Keratinocyte (primary cell): ENCODE results near the gene FAF1. TPM values are rescaled to one million over a fixed set of nuclear protein-coding genes. Genes with fewer than 3 reads are reported as not detected.

Experiments used
- DNase-seq: peaks from one replicate; pipeline ENCODE4 v3.0.0-alpha.2; 2011; ENCODE audit warnings: low read depth, missing footprints, low spot score
- FAIRE-seq: peaks from 2 replicates; lab custom pipeline; 2011; peaks lifted over from hg19 to GRCh38; lab: Jason Lieb, UNC
- H2AFZ ChIP-seq: 2 replicates; pipeline ENCODE4 v1.6.0; 2012; ENCODE audit warnings: low read length, control low read depth, inconsistent platforms; ENCODE audit not compliant: control insufficient read depth
- H3K27ac ChIP-seq: 2 replicates; pipeline ENCODE4 v1.5.1; 2011; ENCODE audit warnings: low read length; ENCODE audit not compliant: control insufficient read depth, insufficient read depth
- H3K27me3 ChIP-seq: 3 replicates; pipeline ENCODE4 v1.6.0; 2011; ENCODE audit warnings: low read length; ENCODE audit not compliant: control insufficient read depth, insufficient read depth; ENCODE audit errors: extremely low read depth
- H3K36me3 ChIP-seq, 2 experiments: 2 replicates in 1 of 2; 3 replicates in 1 of 2; pipeline ENCODE4 v1.5.1; 2011; ENCODE audit warnings: low read length in 2 of 2, mild to moderate bottlenecking in 1 of 2; ENCODE audit not compliant: control insufficient read depth in 2 of 2, insufficient read depth in 2 of 2; ENCODE audit errors: extremely low read depth in 1 of 2
- H3K4me1 ChIP-seq: 3 replicates; pipeline ENCODE4 v1.5.1; 2011; ENCODE audit warnings: low read length; ENCODE audit not compliant: control insufficient read depth, insufficient read depth; ENCODE audit errors: extremely low read depth
- H3K4me2 ChIP-seq: 3 replicates; pipeline ENCODE4 v1.6.0; 2011; ENCODE audit warnings: low read depth, low read length; ENCODE audit not compliant: control insufficient read depth, insufficient read depth; ENCODE audit errors: extremely low read depth
- H3K4me3 ChIP-seq, 3 experiments: fragments of 200-600 bp in 1 of 3; sonication (generic) in 1 of 3; 2 replicates in 2 of 3; 3 replicates in 1 of 3; pipeline ENCODE4 v1.5.1; 2011 to 2016; ENCODE audit warnings: low read length in 3 of 3, mild to moderate bottlenecking in 3 of 3, control low read depth in 2 of 3, inconsistent platforms in 1 of 3, low read depth in 1 of 3, mixed read lengths in 1 of 3, mixed run types in 1 of 3, moderate library complexity in 1 of 3; ENCODE audit not compliant: control insufficient read depth in 2 of 3, insufficient read depth in 2 of 3; ENCODE audit errors: extremely low read depth in 1 of 3
- H3K79me2 ChIP-seq: 2 replicates; pipeline ENCODE4 v1.6.0; 2012; ENCODE audit warnings: low read length; ENCODE audit not compliant: control insufficient read depth, insufficient read depth
- H3K9ac ChIP-seq: 3 replicates; pipeline ENCODE4 v1.6.0; 2011; ENCODE audit warnings: low read length; ENCODE audit not compliant: control insufficient read depth, insufficient read depth; ENCODE audit errors: extremely low read depth
- H3K9me1 ChIP-seq: 3 replicates; pipeline ENCODE4 v1.6.0; 2011; ENCODE audit warnings: low read length; ENCODE audit not compliant: control insufficient read depth, insufficient read depth; ENCODE audit errors: extremely low read depth
- H3K9me3 ChIP-seq: 2 replicates; pipeline ENCODE4 v1.5.1; 2012; ENCODE audit warnings: low read depth, low read length; ENCODE audit not compliant: control insufficient read depth
- H4K20me1 ChIP-seq: 3 replicates; pipeline ENCODE4 v1.6.0; 2011; ENCODE audit warnings: low read length; ENCODE audit not compliant: control insufficient read depth, insufficient read depth; ENCODE audit errors: extremely low read depth
- CTCF ChIP-seq, 3 experiments: IDR thresholded peaks in 1 of 3; conservative IDR thresholded peaks in 1 of 3; optimal IDR thresholded peaks in 1 of 3; 2 replicates in 2 of 3; 3 replicates in 1 of 3; pipeline versions ENCODE3 to v1.5.1; 2011; ENCODE audit warnings: low read length in 3 of 3, mild to moderate bottlenecking in 3 of 3, moderate library complexity in 2 of 3, control low read depth in 1 of 3, inconsistent platforms in 1 of 3; ENCODE audit not compliant: insufficient read depth in 2 of 3; ENCODE audit errors: extremely low read depth in 1 of 3
- EZH2 ChIP-seq: IDR thresholded peaks from one replicate; pipeline ENCODE4 v1.6.1; 2012; ENCODE audit warnings: inconsistent platforms, mild to moderate bottlenecking, low read length, moderate library complexity
- dilution Hi-C: fragments of 300-500 bp; cut with MboI; formaldehyde crosslinking; loops from one replicate; pipeline ENCODE4 v1.7.0; 2020; ENCODE audit warnings: low sequenced_read_pairs; ENCODE audit not compliant: extremely low pct_ligation_motif_present
- polyA plus RNA-seq, 5 experiments: library from polyadenylated mRNA; depleted of rRNA in 3 of 5; stranded (reverse) in 3 of 5; stranded (forward) in 1 of 5; unstranded in 1 of 5; fragments of >200 nt; gene quantifications; 1 replicate in 1 of 5; 2 replicates in 3 of 5; 3 replicates in 1 of 5; pipeline versions ENCODE4 v1.2.1 to v1.2.3, GENCODE V29; 2011 to 2012; ENCODE audit warnings: missing spikeins in 2 of 5, low read depth in 1 of 5, low replicate concordance in 1 of 5

FAF1 gene
- polyA plus RNA-seq, 1 donor (not counting 4 experiments of a cell fraction or from before 2014, with no cell fraction given): 33.1 TPM

- H3K79me2 ChIP-seq: peaks cover 31% of the 10 kb centered on the region
- no peak for DNase-seq
- H2AFZ ChIP-seq: no peak overlapping the region
- H3K9me3 ChIP-seq: no peaks in the 10 kb centered on the region
- no peaks in the 10 kb centered on the region for H3K9me1 ChIP-seq
- H3K4me1 ChIP-seq: no peaks in the 10 kb centered on the region
- no peaks in the 10 kb centered on the region for H3K27me3 ChIP-seq
- H3K9ac ChIP-seq: no peak overlapping the region
- H3K36me3 ChIP-seq: no peaks in the 10 kb centered on the region
- TF ChIP-seq EZH2 (no peak), CTCF (optimal IDR thresholded peaks at IDR 0.05 in 1 of 3, IDR thresholded peaks at IDR 0.05 in 1 of 3, conservative IDR thresholded peaks at IDR 0.05 in 1 of 3; ENCODE audit: extremely low read depth in 1 of 3, insufficient read depth in 2 of 3, low read length in 3 of 3) (no peak)
- dilution Hi-C loops: no loop called here
- no peak overlapping the region for H3K4me3 ChIP-seq
- no peak for FAIRE-seq
- no peaks in the 10 kb centered on the region for H4K20me1 ChIP-seq
- H3K27ac ChIP-seq: no peak overlapping the region
- H3K4me2 ChIP-seq: no peak overlapping the region
Measured at GRCh38 chr1:50860256-50860655, 99.8 kb downstream of the FAF1 start.

DNA sequence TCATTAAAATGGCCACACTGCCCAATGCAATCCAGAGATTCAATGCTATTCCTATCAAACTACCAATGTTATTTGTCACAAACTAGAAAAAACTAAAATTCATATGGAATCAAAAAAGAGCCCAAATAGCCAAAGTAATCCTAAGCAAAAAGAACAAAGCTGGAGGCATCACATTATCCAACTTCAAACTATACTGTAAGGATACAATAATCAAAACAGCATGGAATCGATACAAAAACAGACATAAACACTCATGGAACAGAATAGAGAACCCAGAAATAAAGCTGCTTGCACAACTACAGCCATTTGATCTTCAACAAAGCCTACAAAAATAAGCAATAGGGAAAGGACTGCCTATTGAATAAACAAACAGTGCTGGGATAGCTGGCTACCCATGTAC, 100.4 kb downstream of the FAF1 start:
- Histone ChIP-seq H3K4me2 (no peak overlapping the region), H3K9me3 (no peaks in the 10 kb centered on the region), H2AFZ (no peak overlapping the region), H3K79me2 (peaks cover 31% of the 10 kb centered on the region), H3K4me3 (no peak overlapping the region), H3K36me3 (no peaks in the 10 kb centered on the region), H3K9ac (no peak overlapping the region), H3K27me3 (no peaks in the 10 kb centered on the region), H3K4me1 (no peaks in the 10 kb centered on the region), H3K27ac (no peak overlapping the region), H4K20me1 (no peaks in the 10 kb centered on the region), H3K9me1 (no peaks in the 10 kb centered on the region)
- no peak for FAIRE-seq
- no peak for DNase-seq
- TF ChIP-seq CTCF (optimal IDR thresholded peaks at IDR 0.05 in 1 of 3, IDR thresholded peaks at IDR 0.05 in 1 of 3, conservative IDR thresholded peaks at IDR 0.05 in 1 of 3; ENCODE audit: extremely low read depth in 1 of 3, insufficient read depth in 2 of 3, low read length in 3 of 3) (no peak), EZH2 (no peak)
- dilution Hi-C loops: no loop called here
